ENCODE measurements around the gene EDAR.

EDAR gene

DNA sequence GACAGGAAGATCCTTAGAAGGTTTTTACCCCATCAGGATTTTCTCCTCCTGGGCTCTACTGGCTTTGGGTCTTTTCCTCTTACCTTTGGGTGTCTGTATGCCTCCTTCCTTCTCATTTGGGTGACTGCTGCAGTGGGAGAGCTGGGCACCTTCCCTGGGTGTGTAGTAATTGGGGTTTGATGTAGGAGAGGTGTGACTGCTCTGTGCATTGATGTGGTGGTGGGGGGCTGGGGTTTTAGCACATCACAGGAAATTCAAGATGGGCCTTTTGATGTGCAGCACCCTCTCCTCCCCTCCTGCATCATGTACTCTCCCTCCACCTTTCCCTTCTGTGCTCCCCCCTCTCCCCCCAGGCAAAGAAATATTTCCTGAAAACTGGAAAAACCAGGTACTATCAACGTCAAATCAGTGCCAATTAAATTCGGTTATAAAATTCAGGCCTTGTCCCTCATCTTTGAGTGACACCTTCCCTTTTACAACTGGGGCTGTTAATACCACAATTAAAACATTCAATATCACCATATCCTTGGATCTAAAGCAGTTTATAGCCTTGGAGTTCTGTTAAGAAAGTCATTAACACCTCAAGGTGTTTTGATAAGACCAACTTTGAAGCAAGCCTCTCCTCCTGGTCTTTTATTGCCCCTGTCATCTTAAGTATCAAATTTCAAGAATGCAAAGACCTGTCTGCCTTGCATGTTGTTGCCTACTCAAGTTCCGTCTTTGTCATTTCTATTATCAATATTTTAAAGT, 23.3 kb downstream of the EDAR start:
- DNase-seq: no peak

GRCh38 chr2:108963057-108963456, 26.0 kb downstream of the EDAR start:
- DNase-seq: no peak

- DNase-seq: no peak
These were observed 27.2 kb downstream of the EDAR start for GRCh38 chr2:108961796-108962195.

- DNase-seq: no peak
These were observed 29.0 kb downstream of the EDAR start for GRCh38 chr2:108960006-108960405.

- DNase-seq: no peak
These were observed 29.6 kb downstream of the EDAR start for GRCh38 chr2:108959401-108959800.

DNA sequence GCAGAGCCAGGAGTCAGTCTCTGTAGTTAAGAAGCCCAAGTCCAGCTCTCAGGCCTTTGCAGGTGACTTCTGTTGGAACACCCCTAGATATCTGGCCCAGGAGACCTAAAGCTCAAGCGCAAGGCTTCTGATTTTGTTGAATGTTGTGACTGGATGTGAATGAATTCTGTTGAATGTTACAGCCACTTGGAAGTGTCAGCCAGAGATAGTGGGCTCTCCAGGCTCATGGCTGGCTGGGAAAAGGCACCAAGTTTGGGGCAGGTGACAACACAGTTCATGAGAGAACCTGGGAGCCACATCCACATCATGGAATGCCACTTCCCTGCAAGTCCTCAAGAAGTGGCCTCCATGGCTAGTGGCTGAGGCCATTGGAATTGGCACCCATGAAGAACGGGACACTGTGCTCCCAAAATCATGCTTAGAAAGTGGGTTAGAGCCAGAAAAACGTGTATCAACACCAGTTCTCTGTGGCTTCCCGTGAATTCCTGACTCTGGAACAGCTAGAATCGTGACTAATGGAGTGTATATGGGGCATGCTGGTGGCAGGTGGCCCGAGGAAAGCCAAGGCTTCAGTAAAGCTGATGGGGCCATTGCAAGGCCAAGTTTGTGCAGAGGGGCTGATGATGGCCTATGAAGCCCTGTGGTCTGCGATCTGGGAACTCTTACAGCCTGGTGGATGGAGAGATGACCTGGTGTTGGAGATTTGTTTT, 30.2 kb downstream of the EDAR start:
- no peak for DNase-seq

GRCh38 chr2:108958002-108958401, 31.0 kb downstream of the EDAR start:
- DNase-seq: no peak

DNA sequence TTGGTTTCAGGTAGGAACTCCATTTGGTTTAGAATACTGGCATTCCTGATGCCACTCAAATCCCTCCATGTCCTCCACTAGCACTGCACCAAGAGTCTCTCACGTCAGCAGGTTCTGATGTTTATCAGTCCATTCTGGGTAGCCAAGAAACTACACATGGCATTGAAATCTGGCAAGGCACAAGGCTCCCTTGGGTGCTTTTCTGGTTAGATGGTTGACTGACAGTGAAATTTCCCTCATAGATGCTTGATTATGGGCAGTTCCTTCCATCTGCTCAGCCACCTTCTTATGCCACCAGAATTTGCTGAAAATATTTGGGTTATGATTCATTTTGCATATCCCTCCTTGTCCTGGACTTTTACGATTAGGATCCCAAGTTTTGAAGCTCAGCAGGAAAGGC, 32.6 kb downstream of the EDAR start:
- no peak for DNase-seq

- no peak for DNase-seq
These were observed 38.5 kb downstream of the EDAR start for GRCh38 chr2:108950369-108951135.

GRCh38 chr2:108949316-108950239, 39.4 kb downstream of the EDAR start:
- no peak for DNase-seq

- DNase-seq: no peak
These were observed 41.6 kb downstream of the EDAR start for GRCh38 chr2:108947271-108947907.

- no peak for DNase-seq
These were observed 42.6 kb downstream of the EDAR start for GRCh38 chr2:108946442-108946841.

- no peak for DNase-seq
These were observed 43.1 kb downstream of the EDAR start for GRCh38 chr2:108945969-108946368.

DNA sequence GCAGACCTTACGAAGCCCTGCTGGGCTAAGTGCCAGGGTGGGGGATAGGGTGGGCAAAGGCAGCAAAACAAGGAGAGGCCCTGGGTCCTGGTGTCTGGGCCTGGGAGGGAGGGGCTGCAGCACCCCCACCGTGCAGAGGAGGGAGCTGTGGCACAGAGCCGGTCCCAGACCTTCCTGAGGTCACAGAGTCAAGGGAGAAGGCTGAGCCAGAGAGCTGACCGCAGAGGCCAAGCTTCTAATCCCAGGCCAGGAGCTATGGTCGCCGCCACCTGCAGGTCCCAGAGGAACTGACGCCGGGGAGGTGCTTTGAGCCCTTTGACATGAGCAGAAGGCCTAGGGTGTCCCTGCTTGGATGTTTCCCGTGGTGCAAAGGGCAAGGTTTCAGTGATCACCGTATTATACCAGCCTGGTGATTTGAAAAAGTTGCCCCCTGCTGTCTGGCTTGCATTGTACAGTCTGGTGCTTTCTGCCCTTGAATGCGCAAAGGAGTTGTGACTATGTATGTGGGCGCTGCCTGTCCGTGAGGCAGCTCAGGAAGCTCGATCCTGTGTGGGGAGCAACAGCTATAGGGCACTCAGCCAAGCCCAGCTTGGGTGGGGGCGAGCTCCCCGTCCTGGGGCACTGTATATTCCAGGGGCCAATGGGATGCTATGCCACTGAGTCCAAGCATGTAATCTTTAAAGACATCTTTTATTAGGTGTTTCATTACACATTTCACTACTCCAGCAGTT, 44.3 kb downstream of the EDAR start:
- DNase-seq: no peak

DNA sequence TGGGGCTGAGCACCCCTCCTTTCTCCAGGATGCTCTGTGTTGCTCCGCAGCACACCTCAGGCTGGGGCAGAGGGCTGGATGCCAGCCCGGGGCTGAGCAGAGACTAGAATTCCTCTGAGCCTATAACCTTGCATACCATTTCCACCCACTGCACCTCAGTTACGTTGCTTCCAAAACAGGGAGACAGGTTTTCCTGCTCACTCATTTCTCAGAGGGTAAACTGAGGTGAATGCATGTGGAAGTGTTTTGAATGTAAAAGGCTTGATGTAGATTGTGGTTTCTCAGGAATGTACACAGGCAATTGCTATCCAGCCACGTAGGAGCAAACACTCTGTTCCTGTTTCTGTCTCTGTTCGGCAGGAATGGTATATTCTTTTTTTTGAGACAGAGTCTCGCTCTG, 45.3 kb downstream of the EDAR start:
- DNase-seq: no peak

DNA sequence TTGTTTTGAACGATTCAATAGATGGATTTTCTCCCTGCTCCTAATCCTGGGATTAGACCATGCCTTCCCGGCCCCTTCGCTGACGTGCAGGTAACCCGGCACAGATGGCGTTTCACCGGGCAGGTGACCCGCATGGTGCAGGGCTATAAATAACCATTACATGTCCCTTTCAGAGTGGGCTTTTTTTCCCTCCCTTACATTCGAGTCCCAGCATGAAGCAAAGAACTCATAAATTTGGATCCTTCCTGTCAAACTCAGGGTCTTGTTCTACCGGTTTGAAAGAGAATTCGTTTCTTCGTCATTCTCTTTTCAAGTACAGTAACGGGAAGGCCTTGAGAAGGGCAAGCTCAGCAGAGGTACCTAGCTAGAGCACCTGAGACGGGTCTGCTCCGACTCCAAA, 46.1 kb downstream of the EDAR start:
- DNase-seq: no peak

GRCh38 chr2:108942231-108942825, 46.7 kb downstream of the EDAR start:
- DNase-seq: no peak

DNA sequence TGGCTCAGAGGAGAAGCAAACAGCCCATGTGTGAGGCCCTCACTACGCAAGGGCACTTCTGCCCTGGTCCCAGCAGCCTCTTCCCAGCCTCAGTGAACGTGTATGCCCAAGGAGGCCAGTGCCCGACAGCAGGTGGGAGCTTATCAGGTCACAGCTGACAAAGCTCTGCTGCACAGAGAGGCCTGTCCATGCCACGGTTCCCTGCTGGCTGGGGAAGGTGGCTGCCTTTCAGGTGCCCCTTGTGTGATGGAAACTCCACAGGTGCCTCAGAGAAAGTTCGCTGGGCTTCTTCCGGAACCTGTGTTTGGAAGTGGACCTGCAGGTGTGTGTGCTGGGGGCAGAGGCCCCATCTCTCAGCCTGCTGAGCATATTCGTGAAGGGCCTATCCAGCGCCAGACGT, 47.3 kb downstream of the EDAR start:
- DNase-seq: no peak

DNA sequence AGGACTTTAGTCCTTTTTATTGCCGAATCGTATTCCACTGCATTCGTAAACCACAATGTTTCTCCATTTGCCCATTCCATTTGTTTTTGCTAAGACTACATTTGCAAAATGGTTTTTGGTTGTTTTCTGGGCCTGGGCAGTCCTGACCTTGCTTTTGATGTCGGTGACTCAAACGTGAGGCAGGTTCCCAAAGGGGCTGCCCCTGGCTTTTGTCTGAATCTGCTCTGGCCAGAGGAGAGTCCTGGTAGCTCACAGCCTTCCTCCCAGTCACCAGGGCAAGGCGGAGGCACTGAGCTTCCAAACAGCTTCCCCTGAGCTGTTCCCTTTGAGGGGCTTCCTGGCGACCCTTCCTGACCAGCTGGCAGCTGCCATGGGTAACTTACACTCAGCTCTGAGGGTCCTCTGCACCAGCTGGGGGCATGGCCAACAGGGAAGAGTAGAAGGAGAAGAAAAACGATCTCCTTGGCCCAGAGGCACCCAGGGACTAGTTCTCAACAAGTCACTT, 47.8 kb downstream of the EDAR start:
- DNase-seq: no peak

DNA sequence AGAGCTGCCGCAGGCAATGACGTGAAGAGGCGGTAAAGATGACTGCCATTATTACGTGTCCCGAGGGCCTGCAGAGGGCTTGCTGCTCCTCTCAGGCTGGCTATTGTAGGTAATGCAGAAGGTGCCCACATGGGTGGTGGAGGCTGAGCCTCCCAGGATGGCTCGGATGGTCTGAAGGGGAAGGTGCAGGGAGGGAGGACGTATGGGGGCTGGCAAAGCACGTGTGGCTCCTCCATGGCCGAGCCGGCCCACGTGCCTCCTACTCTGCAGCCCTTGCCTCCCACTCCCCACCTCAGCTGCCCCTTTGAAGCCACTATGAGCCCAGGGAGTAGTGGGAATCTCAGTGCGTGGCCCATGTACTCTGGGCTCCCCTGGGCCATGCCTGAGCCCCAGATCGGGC, 48.9 kb downstream of the EDAR start:
- DNase-seq: no peak
